Measurements from ENCODE around the gene IFNA13. TPM values are rescaled to one million over a fixed set of nuclear protein-coding genes. Genes with fewer than 3 reads are reported as not detected.

The IFNA13 gene
- total and polyA plus RNA-seq, 2 experiments from 2014 or later = not detected

DNA sequence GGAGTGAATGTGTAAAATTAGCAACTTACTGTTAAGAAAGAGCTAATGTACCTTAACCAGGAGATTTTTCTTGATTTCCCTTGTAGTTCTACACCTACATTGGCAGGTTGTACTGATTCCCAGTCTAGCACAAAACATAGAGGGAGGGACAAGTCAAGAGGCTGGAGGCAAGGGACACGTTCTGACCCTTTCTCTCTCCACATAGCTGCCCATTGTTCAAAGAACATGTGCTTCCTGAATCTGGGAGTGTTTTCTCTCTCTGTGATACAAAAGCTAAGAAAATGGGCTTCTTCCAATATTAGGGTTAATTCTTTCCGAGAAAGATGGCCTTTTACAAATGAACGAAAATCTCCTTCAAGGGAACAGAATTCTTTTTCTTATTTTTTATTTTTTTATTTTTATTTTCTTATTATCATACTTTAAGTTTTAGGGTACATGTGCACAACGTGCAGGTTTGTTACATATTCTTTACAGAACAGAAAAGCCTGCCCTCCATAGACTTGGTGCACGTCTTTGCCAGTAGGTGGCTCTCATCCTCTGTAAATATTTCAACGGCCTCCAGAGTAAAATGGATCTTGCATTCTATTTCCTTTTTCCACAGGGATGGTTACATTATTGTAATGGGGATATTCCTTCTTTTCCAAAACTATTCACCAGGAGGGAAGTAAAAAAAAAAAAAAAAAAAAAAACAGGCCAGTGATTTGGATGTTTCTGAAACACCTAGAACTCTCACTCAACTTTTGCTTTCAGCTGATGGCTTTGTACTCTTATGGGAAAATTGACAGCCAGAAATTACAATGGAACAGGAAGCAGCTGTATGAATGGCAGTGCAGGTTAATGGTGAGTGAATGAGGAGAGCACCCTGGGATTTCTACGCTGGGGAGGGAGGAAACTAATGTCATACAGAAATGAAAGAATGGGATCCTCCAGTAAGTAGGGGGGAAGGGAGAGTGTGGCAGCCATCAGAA is 49.6 kb downstream of the IFNA13 start:
- peaks cover 5% of the 10 kb centered on the region for H3K27me3 ChIP-seq
- no peaks in the 10 kb centered on the region for H3K4me1 ChIP-seq (ENCODE audit: low read depth)
- peak; percentile 66 to 70 for DNase-seq (ENCODE audit: low read depth in 1 of 2, low spot score in 1 of 2)

More for the DNA sequence above, 49.6 kb downstream of the IFNA13 start:
- Histone ChIP-seq H3K36me3 (no peaks in the 10 kb centered on the region), H3K4me3 (no peak overlapping the region), H3K9me3 (ENCODE audit: low read depth) (no peaks in the 10 kb centered on the region), H3K27ac (no peak overlapping the region)
- TF ChIP-seq, protein P1, sequence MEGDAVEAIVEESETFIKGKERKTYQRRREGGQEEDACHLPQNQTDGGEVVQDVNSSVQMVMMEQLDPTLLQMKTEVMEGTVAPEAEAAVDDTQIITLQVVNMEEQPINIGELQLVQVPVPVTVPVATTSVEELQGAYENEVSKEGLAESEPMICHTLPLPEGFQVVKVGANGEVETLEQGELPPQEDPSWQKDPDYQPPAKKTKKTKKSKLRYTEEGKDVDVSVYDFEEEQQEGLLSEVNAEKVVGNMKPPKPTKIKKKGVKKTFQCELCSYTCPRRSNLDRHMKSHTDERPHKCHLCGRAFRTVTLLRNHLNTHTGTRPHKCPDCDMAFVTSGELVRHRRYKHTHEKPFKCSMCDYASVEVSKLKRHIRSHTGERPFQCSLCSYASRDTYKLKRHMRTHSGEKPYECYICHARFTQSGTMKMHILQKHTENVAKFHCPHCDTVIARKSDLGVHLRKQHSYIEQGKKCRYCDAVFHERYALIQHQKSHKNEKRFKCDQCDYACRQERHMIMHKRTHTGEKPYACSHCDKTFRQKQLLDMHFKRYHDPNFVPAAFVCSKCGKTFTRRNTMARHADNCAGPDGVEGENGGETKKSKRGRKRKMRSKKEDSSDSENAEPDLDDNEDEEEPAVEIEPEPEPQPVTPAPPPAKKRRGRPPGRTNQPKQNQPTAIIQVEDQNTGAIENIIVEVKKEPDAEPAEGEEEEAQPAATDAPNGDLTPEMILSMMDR (IDR thresholded peaks at IDR 0.05; ENCODE audit: low read depth, low read length) = peak; percentile 71

Other genes starting within 250 kb of the IFNA13 start
- not detected in 2 replicates for gene IFNW1, start 226.2 kb downstream of the IFNA13 start, total RNA-seq
- not detected in 2 replicates for gene IFNW1, start 226.2 kb downstream of the IFNA13 start, polyA plus RNA-seq
- gene IFNA21, start 201.4 kb downstream of the IFNA13 start, total RNA-seq = not detected in 2 replicates
- not detected in 2 replicates for gene IFNA21, start 201.4 kb downstream of the IFNA13 start, polyA plus RNA-seq
- gene IFNA4, start 180.5 kb downstream of the IFNA13 start, total RNA-seq = not detected in 2 replicates
- not detected in 2 replicates for gene IFNA4, start 180.5 kb downstream of the IFNA13 start, polyA plus RNA-seq
- gene IFNA7, start 165.9 kb downstream of the IFNA13 start, total RNA-seq = not detected in 2 replicates
- gene IFNA7, start 165.9 kb downstream of the IFNA13 start, polyA plus RNA-seq = not detected in 2 replicates
- gene IFNA10, start 160.9 kb downstream of the IFNA13 start, total RNA-seq = not detected in 2 replicates
- gene IFNA10, start 160.9 kb downstream of the IFNA13 start, polyA plus RNA-seq = not detected in 2 replicates
- not detected in 2 replicates for gene IFNA16, start 150.7 kb downstream of the IFNA13 start, total RNA-seq
- gene IFNA16, start 150.7 kb downstream of the IFNA13 start, polyA plus RNA-seq = not detected in 2 replicates
- not detected in 2 replicates for gene IFNA17, start 139.8 kb downstream of the IFNA13 start, total RNA-seq
- gene IFNA17, start 139.8 kb downstream of the IFNA13 start, polyA plus RNA-seq = not detected in 2 replicates
- not detected in 2 replicates for gene IFNA14, start 128.1 kb downstream of the IFNA13 start, total RNA-seq
- not detected in 2 replicates for gene IFNA14, start 128.1 kb downstream of the IFNA13 start, polyA plus RNA-seq
- gene IFNA5, start 62.7 kb downstream of the IFNA13 start, total RNA-seq = not detected in 2 replicates
- gene IFNA5, start 62.7 kb downstream of the IFNA13 start, polyA plus RNA-seq = not detected in 2 replicates
- 22.6 and 23.1 TPM in 2 replicates for gene KLHL9, start 32.7 kb downstream of the IFNA13 start, total RNA-seq
- gene KLHL9, start 32.7 kb downstream of the IFNA13 start, polyA plus RNA-seq = 15.8 and 26.3 TPM in 2 replicates
- not detected in 2 replicates for gene IFNA6, start 17.2 kb downstream of the IFNA13 start, total RNA-seq
- not detected in 2 replicates for gene IFNA6, start 17.2 kb downstream of the IFNA13 start, polyA plus RNA-seq
- gene IFNA2, start 17.3 kb upstream of the IFNA13 start, total RNA-seq = not detected in 2 replicates
- not detected in 2 replicates for gene IFNA2, start 17.3 kb upstream of the IFNA13 start, polyA plus RNA-seq
- not detected in 2 replicates for gene IFNA8, start 41.1 kb upstream of the IFNA13 start, total RNA-seq
- gene IFNA8, start 41.1 kb upstream of the IFNA13 start, polyA plus RNA-seq = not detected in 2 replicates
- gene IFNA1, start 72.4 kb upstream of the IFNA13 start, total RNA-seq = not detected in 2 replicates
- not detected in 2 replicates for gene IFNA1, start 72.4 kb upstream of the IFNA13 start, polyA plus RNA-seq
- gene IFNE, start 114.3 kb upstream of the IFNA13 start, total RNA-seq = not detected in 2 replicates
- not detected in 2 replicates for gene IFNE, start 114.3 kb upstream of the IFNA13 start, polyA plus RNA-seq